ENCODE measurements around the gene NR5A2.

Gene NR5A2

GRCh38 chr1:200165493-200166220 is 138.1 kb downstream of the NR5A2 start:
- H3K36me3 ChIP-seq (ENCODE audit: control insufficient read depth, insufficient read depth, low read length): no peaks in the 10 kb centered on the region
- H3K4me1 ChIP-seq (ENCODE audit: control insufficient read depth, insufficient read depth, low read length): no peaks in the 10 kb centered on the region
- no peak overlapping the region for H3K9ac ChIP-seq (ENCODE audit: low read length)
- no peak overlapping the region for H3K4me3 ChIP-seq (ENCODE audit: low read length)
- no peak overlapping the region for H3K27ac ChIP-seq (ENCODE audit: low read depth, low read length)
- no peaks in the 10 kb centered on the region for H3K27me3 ChIP-seq (ENCODE audit: control insufficient read depth, insufficient read depth, low read length)

- Histone ChIP-seq H3K27ac (ENCODE audit: low read depth, low read length) (no peak overlapping the region), H3K27me3 (ENCODE audit: control insufficient read depth, insufficient read depth, low read length) (no peaks in the 10 kb centered on the region), H3K9ac (ENCODE audit: low read length) (no peak overlapping the region), H3K4me1 (ENCODE audit: control insufficient read depth, insufficient read depth, low read length) (no peaks in the 10 kb centered on the region), H3K36me3 (ENCODE audit: control insufficient read depth, insufficient read depth, low read length) (no peaks in the 10 kb centered on the region), H3K4me3 (ENCODE audit: low read length) (no peak overlapping the region)
These were observed 138.9 kb downstream of the NR5A2 start for GRCh38 chr1:200166411-200166810.

- H3K27ac ChIP-seq (ENCODE audit: low read depth, low read length): no peak overlapping the region
- no peak overlapping the region for H3K4me3 ChIP-seq (ENCODE audit: low read length)
- H3K9ac ChIP-seq (ENCODE audit: low read length): no peak overlapping the region
- no peaks in the 10 kb centered on the region for H3K36me3 ChIP-seq (ENCODE audit: control insufficient read depth, insufficient read depth, low read length)
- no peaks in the 10 kb centered on the region for H3K4me1 ChIP-seq (ENCODE audit: control insufficient read depth, insufficient read depth, low read length)
- H3K27me3 ChIP-seq (ENCODE audit: control insufficient read depth, insufficient read depth, low read length): no peaks in the 10 kb centered on the region
These were observed 141.4 kb downstream of the NR5A2 start for GRCh38 chr1:200168926-200169325.

- Histone ChIP-seq H3K4me1 (ENCODE audit: control insufficient read depth, insufficient read depth, low read length) (no peaks in the 10 kb centered on the region), H3K36me3 (ENCODE audit: control insufficient read depth, insufficient read depth, low read length) (no peaks in the 10 kb centered on the region), H3K4me3 (ENCODE audit: low read length) (no peak overlapping the region), H3K9ac (ENCODE audit: low read length) (no peak overlapping the region), H3K27me3 (ENCODE audit: control insufficient read depth, insufficient read depth, low read length) (no peaks in the 10 kb centered on the region), H3K27ac (ENCODE audit: low read depth, low read length) (no peak overlapping the region)
These were observed 144.8 kb downstream of the NR5A2 start for GRCh38 chr1:200172311-200172710.

- H3K27me3 ChIP-seq (ENCODE audit: control insufficient read depth, insufficient read depth, low read length): no peaks in the 10 kb centered on the region
- no peak overlapping the region for H3K27ac ChIP-seq (ENCODE audit: low read depth, low read length)
- no peaks in the 10 kb centered on the region for H3K36me3 ChIP-seq (ENCODE audit: control insufficient read depth, insufficient read depth, low read length)
- no peak overlapping the region for H3K4me3 ChIP-seq (ENCODE audit: low read length)
- H3K9ac ChIP-seq (ENCODE audit: low read length): no peak overlapping the region
- no peaks in the 10 kb centered on the region for H3K4me1 ChIP-seq (ENCODE audit: control insufficient read depth, insufficient read depth, low read length)
These were observed 145.6 kb downstream of the NR5A2 start for GRCh38 chr1:200173097-200173618.

GRCh38 chr1:200174525-200175295 is 147.2 kb downstream of the NR5A2 start:
- Histone ChIP-seq H3K4me1 (ENCODE audit: control insufficient read depth, insufficient read depth, low read length) (no peaks in the 10 kb centered on the region), H3K36me3 (ENCODE audit: control insufficient read depth, insufficient read depth, low read length) (no peaks in the 10 kb centered on the region), H3K27ac (ENCODE audit: low read depth, low read length) (no peak overlapping the region), H3K9ac (ENCODE audit: low read length) (no peak overlapping the region), H3K4me3 (ENCODE audit: low read length) (no peak overlapping the region), H3K27me3 (ENCODE audit: control insufficient read depth, insufficient read depth, low read length) (no peaks in the 10 kb centered on the region)

GRCh38 chr1:200176181-200176580 is 148.7 kb downstream of the NR5A2 start:
- H3K27ac ChIP-seq (ENCODE audit: low read depth, low read length): no peak overlapping the region
- no peaks in the 10 kb centered on the region for H3K4me1 ChIP-seq (ENCODE audit: control insufficient read depth, insufficient read depth, low read length)
- H3K4me3 ChIP-seq (ENCODE audit: low read length): no peak overlapping the region
- no peaks in the 10 kb centered on the region for H3K27me3 ChIP-seq (ENCODE audit: control insufficient read depth, insufficient read depth, low read length)
- H3K9ac ChIP-seq (ENCODE audit: low read length): no peak overlapping the region
- no peaks in the 10 kb centered on the region for H3K36me3 ChIP-seq (ENCODE audit: control insufficient read depth, insufficient read depth, low read length)

- Histone ChIP-seq H3K9ac (ENCODE audit: low read length) (no peak overlapping the region), H3K4me1 (ENCODE audit: control insufficient read depth, insufficient read depth, low read length) (no peaks in the 10 kb centered on the region), H3K27me3 (ENCODE audit: control insufficient read depth, insufficient read depth, low read length) (no peaks in the 10 kb centered on the region), H3K4me3 (ENCODE audit: low read length) (no peak overlapping the region), H3K36me3 (ENCODE audit: control insufficient read depth, insufficient read depth, low read length) (no peaks in the 10 kb centered on the region), H3K27ac (ENCODE audit: low read depth, low read length) (no peak overlapping the region)
These were observed 149.3 kb downstream of the NR5A2 start for GRCh38 chr1:200176798-200177197.

GRCh38 chr1:200178340-200178739 is 150.8 kb downstream of the NR5A2 start:
- Histone ChIP-seq H3K27ac (ENCODE audit: low read depth, low read length) (no peak overlapping the region), H3K36me3 (ENCODE audit: control insufficient read depth, insufficient read depth, low read length) (no peaks in the 10 kb centered on the region), H3K27me3 (ENCODE audit: control insufficient read depth, insufficient read depth, low read length) (no peaks in the 10 kb centered on the region), H3K9ac (ENCODE audit: low read length) (no peak overlapping the region), H3K4me1 (ENCODE audit: control insufficient read depth, insufficient read depth, low read length) (no peaks in the 10 kb centered on the region), H3K4me3 (ENCODE audit: low read length) (no peak overlapping the region)

- Histone ChIP-seq H3K27ac (ENCODE audit: low read depth, low read length) (no peak overlapping the region), H3K27me3 (ENCODE audit: control insufficient read depth, insufficient read depth, low read length) (no peaks in the 10 kb centered on the region), H3K4me1 (ENCODE audit: control insufficient read depth, insufficient read depth, low read length) (no peaks in the 10 kb centered on the region), H3K9ac (ENCODE audit: low read length) (no peak overlapping the region), H3K4me3 (ENCODE audit: low read length) (no peak overlapping the region), H3K36me3 (ENCODE audit: control insufficient read depth, insufficient read depth, low read length) (no peaks in the 10 kb centered on the region)
These were observed 151.7 kb downstream of the NR5A2 start for GRCh38 chr1:200179126-200179780.

- H3K36me3 ChIP-seq (ENCODE audit: control insufficient read depth, insufficient read depth, low read length): no peaks in the 10 kb centered on the region
- no peak overlapping the region for H3K4me3 ChIP-seq (ENCODE audit: low read length)
- H3K9ac ChIP-seq (ENCODE audit: low read length): no peak overlapping the region
- no peak overlapping the region for H3K27ac ChIP-seq (ENCODE audit: low read depth, low read length)
- no peaks in the 10 kb centered on the region for H3K27me3 ChIP-seq (ENCODE audit: control insufficient read depth, insufficient read depth, low read length)
- H3K4me1 ChIP-seq (ENCODE audit: control insufficient read depth, insufficient read depth, low read length): no peaks in the 10 kb centered on the region
These were observed 152.3 kb downstream of the NR5A2 start for GRCh38 chr1:200179781-200180160.

- H3K4me1 ChIP-seq (ENCODE audit: control insufficient read depth, insufficient read depth, low read length): no peaks in the 10 kb centered on the region
- no peaks in the 10 kb centered on the region for H3K36me3 ChIP-seq (ENCODE audit: control insufficient read depth, insufficient read depth, low read length)
- H3K4me3 ChIP-seq (ENCODE audit: low read length): no peak overlapping the region
- no peak overlapping the region for H3K9ac ChIP-seq (ENCODE audit: low read length)
- H3K27ac ChIP-seq (ENCODE audit: low read depth, low read length): no peak overlapping the region
- H3K27me3 ChIP-seq (ENCODE audit: control insufficient read depth, insufficient read depth, low read length): no peaks in the 10 kb centered on the region
These were observed 153.3 kb downstream of the NR5A2 start for GRCh38 chr1:200180821-200181220.

Measured in rectal smooth muscle tissue (tissue), 1 donor.